ENCODE measurements around the gene PLEKHA7.

Gene PLEKHA7

GRCh38 chr11:16776711-16777612, 237.3 kb downstream of the PLEKHA7 start:
- DNase-seq (ENCODE audit: low read depth in 1 of 2, low spot score in 1 of 2): no peak

DNA sequence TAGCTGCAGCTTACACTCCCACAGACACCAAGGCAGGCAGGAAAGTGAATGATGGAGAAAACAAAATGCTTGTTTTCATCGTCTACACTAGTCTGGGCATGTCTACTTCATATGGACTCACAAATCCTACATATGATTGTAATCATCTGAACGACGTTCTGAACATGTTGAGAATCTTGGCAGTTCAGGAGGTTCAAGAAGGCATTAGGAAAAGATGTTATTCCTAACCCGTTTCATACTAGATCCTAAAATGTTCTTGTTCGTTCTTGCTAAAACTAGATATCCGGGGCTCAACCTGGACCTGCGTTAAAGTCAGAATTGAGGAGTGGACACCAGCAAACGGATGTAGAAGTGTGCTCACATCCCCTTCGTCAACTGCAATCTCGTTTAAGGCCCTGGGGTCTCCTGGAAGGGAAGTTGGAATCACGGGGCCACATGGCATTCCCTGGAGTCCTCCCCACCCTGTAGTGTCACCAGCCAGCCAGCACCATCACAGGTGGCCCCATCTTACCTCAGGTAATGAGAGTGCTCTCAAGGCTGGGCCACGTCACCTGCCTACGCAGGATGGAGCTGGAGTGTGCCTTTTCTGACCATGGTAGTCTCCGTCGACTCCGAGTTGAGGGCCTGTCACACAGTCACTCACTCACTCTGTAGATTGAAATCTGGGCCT, 238.5 kb downstream of the PLEKHA7 start:
- DNase-seq (ENCODE audit: low read depth in 1 of 2, low spot score in 1 of 2): no peak

GRCh38 chr11:16774936-16775613, 239.1 kb downstream of the PLEKHA7 start:
- DNase-seq (ENCODE audit: low read depth in 1 of 2, low spot score in 1 of 2): no peak

DNA sequence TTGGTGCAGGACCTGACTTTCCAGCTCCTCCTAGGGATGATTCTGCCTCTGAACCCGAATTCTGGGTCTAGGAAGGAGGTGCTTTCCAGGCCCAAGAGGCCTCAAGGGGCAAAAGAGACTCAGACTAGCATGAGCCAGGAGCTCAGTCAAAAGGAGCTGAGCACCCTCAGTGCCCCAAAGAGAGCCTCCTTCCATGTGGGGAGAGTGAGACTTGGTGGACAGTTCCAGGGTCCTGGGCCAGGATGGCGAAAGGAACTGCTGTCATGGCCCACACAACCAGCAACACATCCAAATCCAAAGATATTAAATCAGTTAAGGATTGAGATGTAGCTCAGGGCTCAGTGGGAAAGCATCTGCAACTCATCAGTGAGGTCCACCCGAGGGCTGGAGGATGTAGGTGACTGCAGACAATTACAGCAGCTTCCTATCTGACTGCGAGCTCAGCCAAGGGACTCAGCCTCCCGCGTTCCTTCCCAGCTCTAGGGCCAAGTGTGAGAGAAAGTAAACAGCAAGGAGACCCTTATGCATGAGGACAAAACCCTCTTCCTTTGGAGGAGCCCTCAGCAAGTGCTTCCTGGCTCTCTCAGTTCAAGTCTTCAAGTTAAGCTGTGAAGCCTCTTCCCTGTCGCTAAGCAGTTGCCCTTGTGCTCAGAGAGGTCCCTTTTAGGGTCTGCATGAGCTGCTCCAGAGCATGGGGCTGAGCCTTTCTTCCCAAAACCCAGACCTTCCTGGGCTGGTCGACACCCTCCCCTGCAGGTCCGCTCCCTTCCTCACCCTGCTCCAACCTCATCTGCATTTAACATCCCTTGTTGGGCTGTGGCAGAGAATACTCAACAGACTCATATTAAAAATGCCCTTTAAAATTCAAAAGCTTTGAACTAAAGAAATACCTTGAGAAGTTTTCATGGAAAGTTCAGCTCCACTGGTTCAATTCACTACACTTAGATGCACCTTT, 240.0 kb downstream of the PLEKHA7 start:
- no peak for DNase-seq (ENCODE audit: low read depth in 1 of 2, low spot score in 1 of 2)

DNA sequence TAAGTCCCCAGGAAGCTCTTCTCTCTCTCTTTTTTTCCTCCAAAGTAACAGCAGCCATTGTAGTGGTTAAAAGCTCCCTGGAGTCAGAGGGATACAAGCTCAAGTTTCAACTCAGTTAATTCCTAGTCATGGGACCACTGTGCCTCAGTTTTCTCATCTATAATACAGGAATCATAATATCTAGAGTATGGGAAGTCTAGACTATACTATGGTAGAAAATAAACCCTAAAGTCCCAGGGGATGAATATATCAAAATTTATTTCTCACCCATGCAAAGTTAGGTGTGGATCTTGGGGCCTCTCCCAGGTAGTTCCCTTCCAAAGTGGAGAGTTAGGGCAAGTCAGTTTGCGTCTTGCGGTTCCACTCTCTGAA, 242.1 kb downstream of the PLEKHA7 start:
- DNase-seq (ENCODE audit: low read depth in 1 of 2, low spot score in 1 of 2): no peak

- no peak for DNase-seq (ENCODE audit: low read depth in 1 of 2, low spot score in 1 of 2)
These were observed 242.7 kb downstream of the PLEKHA7 start for GRCh38 chr11:16771350-16772140.

DNA sequence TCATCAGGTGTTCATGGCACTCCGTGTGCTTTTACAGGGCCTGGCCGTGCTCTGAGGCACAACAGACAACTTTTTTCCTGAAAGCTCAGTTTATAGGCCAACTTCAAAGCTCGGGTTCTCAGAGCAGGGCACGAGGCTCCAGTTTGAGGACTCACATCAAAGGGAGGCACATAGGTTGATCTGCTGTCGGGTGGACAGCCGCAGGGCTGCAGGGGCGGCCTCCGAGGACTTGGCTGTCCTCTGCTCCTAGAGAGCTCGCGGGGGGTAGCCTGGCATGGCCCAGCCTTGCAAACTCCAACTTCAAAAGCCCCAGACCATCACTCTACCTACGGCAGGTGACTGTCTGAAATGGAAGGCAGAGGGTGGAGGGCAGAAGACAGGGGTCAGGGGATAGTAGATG, 244.2 kb downstream of the PLEKHA7 start:
- no peak for DNase-seq (ENCODE audit: low read depth in 1 of 2, low spot score in 1 of 2)

DNA sequence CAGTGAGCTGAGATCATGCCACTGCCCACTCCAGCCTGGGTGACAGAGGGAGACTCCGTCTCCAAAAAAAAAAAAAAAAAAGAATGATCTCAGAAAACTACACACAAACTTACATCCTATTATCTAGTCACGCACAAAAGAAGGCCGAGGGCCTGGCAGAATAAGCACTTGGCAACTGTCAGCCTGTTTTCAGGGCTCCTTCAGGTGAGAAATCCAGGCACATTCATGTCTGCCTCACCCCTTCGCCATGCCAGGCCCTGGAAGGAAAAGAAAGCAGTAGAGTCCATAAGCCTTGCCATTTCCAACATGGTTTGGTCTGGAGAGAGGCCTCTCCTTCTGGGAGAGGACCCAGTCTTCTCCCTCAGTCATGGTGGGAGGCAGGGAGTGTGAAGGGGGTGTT, 244.8 kb downstream of the PLEKHA7 start:
- DNase-seq (ENCODE audit: low read depth in 1 of 2, low spot score in 1 of 2): no peak

DNA sequence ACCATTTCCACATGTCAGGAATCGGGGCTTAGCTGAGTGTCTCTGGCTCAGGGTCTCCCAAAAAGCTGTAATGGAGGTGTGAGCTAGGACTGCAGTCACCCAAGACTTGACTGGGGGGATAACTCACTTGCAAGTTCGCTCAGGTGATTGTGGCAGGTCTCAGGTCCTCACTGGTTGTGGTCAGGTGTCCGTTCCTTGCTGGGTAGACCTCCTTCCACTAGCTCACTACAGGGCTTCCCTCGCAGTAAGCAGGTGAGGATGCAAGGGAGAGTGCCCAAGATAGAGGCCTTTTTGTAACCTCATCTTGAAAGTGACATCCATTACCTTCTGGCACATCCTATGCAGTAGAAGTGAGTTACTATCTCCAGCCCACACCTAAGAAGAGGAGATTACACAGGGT, 246.3 kb downstream of the PLEKHA7 start:
- no peak for DNase-seq (ENCODE audit: low read depth in 1 of 2, low spot score in 1 of 2)

DNA sequence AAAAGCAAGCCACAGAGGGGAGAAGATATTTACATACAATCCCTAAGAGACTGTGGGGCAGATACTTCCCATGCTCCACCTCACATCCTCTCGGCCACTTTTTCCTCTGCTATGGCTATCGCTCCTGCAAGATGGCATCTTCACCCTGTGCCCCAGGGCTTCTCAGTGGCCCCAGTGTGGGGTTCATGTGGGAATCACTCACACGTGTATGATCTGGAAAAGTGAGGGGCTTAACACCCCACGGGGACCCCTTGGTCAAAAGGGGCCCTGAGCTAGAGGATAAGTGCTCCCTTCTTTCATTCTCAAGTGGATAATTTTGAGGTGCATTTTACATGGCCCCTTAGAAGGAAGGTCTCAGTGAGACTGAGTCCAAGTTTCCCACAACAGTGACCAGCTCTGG, 247.1 kb downstream of the PLEKHA7 start:
- no peak for DNase-seq (ENCODE audit: low read depth in 1 of 2, low spot score in 1 of 2)

DNA sequence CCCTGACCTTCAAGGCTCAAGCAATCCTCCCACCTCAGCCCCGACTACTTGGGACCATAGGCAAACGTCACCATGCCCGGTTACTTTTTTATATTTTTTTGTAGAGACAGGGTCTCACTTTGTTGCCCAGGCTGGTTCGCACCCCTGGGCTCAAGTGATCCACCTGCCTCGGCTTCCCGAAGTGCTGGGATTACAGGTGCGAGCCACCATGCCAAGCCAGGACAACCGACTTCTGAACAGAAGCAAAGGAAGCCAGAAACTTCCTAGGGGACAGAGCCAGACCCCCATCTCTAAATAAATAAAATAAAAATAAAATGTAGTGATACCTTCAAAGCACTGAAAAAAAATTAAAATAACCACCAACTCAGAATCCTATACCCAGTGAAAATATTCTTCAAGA, 249.3 kb downstream of the PLEKHA7 start:
- no peak for DNase-seq (ENCODE audit: low read depth in 1 of 2, low spot score in 1 of 2)

GRCh38 chr11:16763746-16764145, 250.5 kb downstream of the PLEKHA7 start:
- no peak for DNase-seq (ENCODE audit: low read depth in 1 of 2, low spot score in 1 of 2)

- no peak for DNase-seq (ENCODE audit: low read depth in 1 of 2, low spot score in 1 of 2)
These were observed 254.2 kb downstream of the PLEKHA7 start for GRCh38 chr11:16759857-16760508.

DNA sequence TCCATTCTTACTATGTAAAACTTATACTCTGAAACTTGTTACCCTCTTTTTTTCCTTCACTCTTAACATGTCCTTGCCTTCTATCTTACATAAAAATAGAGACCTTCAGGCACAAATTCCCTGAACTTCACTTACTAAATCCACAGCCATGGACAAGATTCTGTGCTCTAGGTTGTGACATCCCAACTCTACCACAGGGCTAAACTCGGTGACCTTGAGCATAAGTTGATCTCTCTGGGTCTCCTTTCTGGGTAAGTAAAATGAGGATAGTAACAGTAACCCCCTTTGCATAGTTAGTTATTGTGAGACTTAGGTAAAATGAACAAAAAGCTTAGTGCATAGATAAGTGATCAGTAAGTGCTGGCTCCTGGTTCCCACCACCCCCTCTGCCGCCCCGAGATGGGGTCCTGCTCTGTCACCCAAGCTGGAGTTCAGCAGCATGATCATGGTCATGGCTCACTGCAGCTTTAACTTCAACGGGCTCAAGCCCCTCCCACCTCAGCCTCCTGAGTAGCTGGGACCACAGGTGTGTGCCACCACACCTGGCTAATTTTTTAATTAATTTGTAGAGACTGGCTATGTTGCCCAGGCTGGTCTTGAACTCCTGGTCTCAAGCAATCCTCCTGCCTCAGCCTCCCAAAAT, 255.7 kb downstream of the PLEKHA7 start:
- DNase-seq (ENCODE audit: low read depth in 1 of 2, low spot score in 1 of 2): no peak

DNA sequence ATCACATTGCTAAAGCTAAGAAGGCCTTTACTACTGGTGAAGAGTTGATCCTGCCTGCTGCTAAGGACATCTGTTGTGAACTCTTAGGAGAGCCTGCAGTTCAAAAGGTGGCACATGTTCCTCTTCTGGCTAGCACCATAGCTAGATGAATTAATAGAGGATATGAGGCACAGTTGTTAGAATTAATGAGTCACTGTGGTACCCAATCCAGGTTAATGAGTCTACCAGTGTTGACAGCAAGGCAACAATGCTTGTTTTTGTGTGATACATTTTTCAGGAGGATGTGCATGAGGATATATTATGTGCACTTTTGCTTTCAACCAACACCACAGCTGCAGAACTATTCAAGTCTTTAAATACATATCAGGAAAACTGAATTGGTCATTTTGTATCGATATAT, 263.8 kb downstream of the PLEKHA7 start:
- DNase-seq (ENCODE audit: low read depth in 1 of 2, low spot score in 1 of 2): no peak

GRCh38 chr11:16749666-16750065, 264.5 kb downstream of the PLEKHA7 start:
- no peak for DNase-seq (ENCODE audit: low read depth in 1 of 2, low spot score in 1 of 2)

DNA sequence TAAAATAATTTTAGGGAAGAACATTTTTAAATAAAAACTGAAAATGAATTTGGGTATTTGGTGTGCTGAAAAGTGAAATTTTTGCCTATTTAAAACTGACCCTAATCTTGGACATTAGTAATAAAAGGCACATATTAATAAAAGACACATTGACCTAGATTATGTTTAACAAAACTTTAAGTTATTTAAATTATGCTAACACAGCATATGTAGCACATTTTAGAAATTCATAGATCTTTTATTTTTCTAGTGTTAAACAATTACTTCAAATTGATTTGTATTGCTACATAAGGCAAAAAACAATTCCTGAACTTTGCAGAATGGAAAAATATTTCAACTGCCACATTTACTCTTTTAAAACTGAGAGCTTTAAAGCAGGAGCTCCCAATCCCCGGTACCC, 265.1 kb downstream of the PLEKHA7 start:
- DNase-seq (ENCODE audit: low read depth in 1 of 2, low spot score in 1 of 2): no peak

GRCh38 chr11:16745950-16746605, 268.1 kb downstream of the PLEKHA7 start:
- no peak for DNase-seq (ENCODE audit: low read depth in 1 of 2, low spot score in 1 of 2)
